Gastrocnemius medialis (tissue), 4 donors: ENCODE results near the gene AQP5. TPM values are rescaled to one million over a fixed set of nuclear protein-coding genes. Genes with fewer than 3 reads are reported as not detected.

Experiments
- ATAC-seq, 2 donors: fragments of 150-250 bp; one replicate each; pipeline ENCODE4 v1.9.1; 2016
- DNase-seq, 2 donors: peaks; one replicate each; pipeline ENCODE4 v3.0.0-alpha.2; 2019
- H3K27ac ChIP-seq, 4 donors: fragments of 200-600 bp; sonication (generic); 1 replicate in 1 of 4; 2 replicates in 3 of 4; pipeline ENCODE4 v1.5.1; 2016 to 2018; ENCODE audit warnings: mild to moderate bottlenecking in 2 of 4, moderate library complexity in 1 of 4
- H3K27me3 ChIP-seq, 3 donors: fragments of 200-600 bp; sonication (generic) in 2 of 3; 1 replicate in 1 of 3; 2 replicates in 2 of 3; pipeline versions ENCODE4 v1.5.1 to v1.6.0; 2016 to 2019; ENCODE audit warnings: mild to moderate bottlenecking in 1 of 3, moderate library complexity in 1 of 3
- H3K36me3 ChIP-seq, 2 donors: fragments of 200-600 bp; sonication (generic) in 1 of 2; one replicate each; pipeline ENCODE4 v1.5.1; 2017 to 2018
- H3K4me1 ChIP-seq, 2 donors: fragments of 200-600 bp; sonication (generic) in 1 of 2; one replicate each; pipeline ENCODE4 v1.5.1; 2016 to 2017; ENCODE audit warnings: mild to moderate bottlenecking in 2 of 2
- H3K4me3 ChIP-seq, 4 donors: fragments of 200-600 bp; sonication (generic) in 3 of 4; 1 replicate in 1 of 4; 2 replicates in 3 of 4; pipeline ENCODE4 v1.5.1; 2016 to 2019; ENCODE audit warnings: mild to moderate bottlenecking in 2 of 4
- H3K9me3 ChIP-seq, 3 donors: fragments of 200-600 bp; sonication (generic) in 2 of 3; 1 replicate in 1 of 3; 2 replicates in 2 of 3; pipeline ENCODE4 v1.5.1; 2016 to 2019
- CTCF ChIP-seq, 5 experiments: fragments of 450-650 bp in 3 of 5; fragments of 200-600 bp in 2 of 5; sonication (generic) in 2 of 5; IDR thresholded peaks in 4 of 5; conservative IDR thresholded peaks in 1 of 5; 1 replicate in 4 of 5; 2 replicates in 1 of 5; pipeline ENCODE4 v1.5.1; 2016 to 2019; ENCODE audit warnings: antibody characterized with exemption in 5 of 5, mild to moderate bottlenecking in 3 of 5, moderate library complexity in 3 of 5
- POLR2A ChIP-seq, 2 donors: fragments of 450-650 bp; IDR thresholded peaks; one replicate each; pipeline ENCODE4 v1.6.1; 2017; ENCODE audit warnings: antibody characterized with exemption in 2 of 2, mild to moderate bottlenecking in 2 of 2, moderate library complexity in 2 of 2
- in situ Hi-C, 4 donors: fragments of 200-750 bp; cut with MboI; loops; one replicate each; pipeline versions ENCODE4 v1.15.0 to v1.8.0; 2017; ENCODE audit warnings: low sequenced_read_pairs in 4 of 4
- intact Hi-C: fragments of 100-400 bp; cut with DNase I; formaldehyde crosslinking; loops from one replicate; pipeline ENCODE4 v1.15.1; 2023; ENCODE audit warnings: low total_unique reads
- total RNA-seq, 4 donors: library from RNA; depleted of rRNA; stranded (reverse); fragments of >200 nt; gene quantifications; one replicate each; pipeline versions ENCODE4 v1.1.0 to v1.2.3, GENCODE V29; 2016

AQP5 gene
- total RNA-seq, 4 donors from 2014 or later: not detected

DNA sequence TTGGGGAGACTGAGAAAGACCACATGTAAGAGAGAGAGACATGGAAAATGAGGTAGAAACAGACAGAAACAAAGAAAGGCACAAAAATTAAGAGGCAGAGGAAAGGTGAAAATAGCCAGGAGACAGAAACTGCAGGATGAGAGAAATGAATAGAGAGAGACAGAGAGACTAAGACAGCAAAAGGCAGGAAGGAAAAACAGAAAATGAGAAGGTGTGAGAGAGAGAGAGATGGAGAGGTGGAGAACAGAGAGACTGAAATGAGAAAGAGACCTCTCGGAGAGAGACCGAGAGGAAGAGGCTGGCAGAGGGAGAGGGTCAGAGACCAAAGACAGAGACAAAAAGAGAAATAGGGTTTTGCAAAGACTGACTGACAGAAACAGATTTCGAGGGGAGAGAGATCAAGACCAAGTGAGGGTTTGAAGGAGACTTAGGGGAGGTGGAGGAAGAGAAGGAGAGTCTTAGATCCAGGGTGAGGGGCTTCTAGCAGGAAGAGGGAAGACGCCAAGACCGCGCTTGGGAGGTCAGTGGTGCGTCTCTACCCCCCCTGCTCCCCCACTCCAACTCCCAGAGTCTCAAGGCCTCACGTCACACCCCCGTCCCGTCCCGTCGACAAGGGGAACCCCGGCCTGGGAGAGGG, 1.1 kb upstream of the AQP5 start:
- intact Hi-C loops: loop anchor here (10.0 kb wide), 1 partner anchor 96 kb away; no protein-coding TSS in a partner anchor
- H3K27me3 ChIP-seq: peaks cover 27 to 37% (median 29%) of the 10 kb centered on the region in 3 donors

DNA sequence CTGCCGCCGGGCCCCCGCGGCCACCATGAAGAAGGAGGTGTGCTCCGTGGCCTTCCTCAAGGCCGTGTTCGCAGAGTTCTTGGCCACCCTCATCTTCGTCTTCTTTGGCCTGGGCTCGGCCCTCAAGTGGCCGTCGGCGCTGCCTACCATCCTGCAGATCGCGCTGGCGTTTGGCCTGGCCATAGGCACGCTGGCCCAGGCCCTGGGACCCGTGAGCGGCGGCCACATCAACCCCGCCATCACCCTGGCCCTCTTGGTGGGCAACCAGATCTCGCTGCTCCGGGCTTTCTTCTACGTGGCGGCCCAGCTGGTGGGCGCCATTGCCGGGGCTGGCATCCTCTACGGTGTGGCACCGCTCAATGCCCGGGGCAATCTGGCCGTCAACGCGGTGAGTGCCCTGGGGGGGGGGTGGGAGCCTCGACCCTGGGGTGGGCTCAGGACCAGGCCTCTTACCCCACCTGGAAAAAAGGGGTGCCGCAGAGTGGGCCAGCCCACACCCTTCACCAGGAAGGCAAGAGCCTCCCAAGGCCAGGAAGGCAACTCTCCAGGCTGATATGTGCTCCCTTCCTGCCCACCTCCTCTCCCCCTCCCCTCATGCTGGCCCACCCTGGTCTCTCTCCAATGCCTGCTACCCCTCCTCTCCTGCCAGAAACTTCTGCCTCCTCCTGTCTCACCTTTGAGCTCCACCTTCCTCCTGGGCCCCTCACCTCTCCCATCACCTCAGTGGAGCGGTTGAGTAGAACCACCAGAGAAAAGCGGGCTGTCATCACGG, 507 bp downstream of the AQP5 start:
- ATAC-seq: no peak
- Histone ChIP-seq H3K36me3 (no peaks in the 10 kb centered on the region), H3K27me3 (peaks cover 21 to 29% (median 26%) of the 10 kb centered on the region in 3 donors), H3K27ac (no peak overlapping the region), H3K4me1 (peaks cover 0 to 1% of the 10 kb centered on the region in 2 donors), H3K9me3 (no peaks in the 10 kb centered on the region), H3K4me3 (no peak overlapping the region)
- no peak for TF ChIP-seq CTCF (IDR thresholded peaks at IDR 0.05 in 4 of 5, conservative IDR thresholded peaks at IDR 0.05 in 1 of 5)
- intact Hi-C loops (loop anchor here (10.0 kb wide), 1 partner anchor 97 kb away; no protein-coding TSS in a partner anchor), in situ Hi-C loops (no loop called here)
- no peak for DNase-seq

More for the DNA sequence above, 1.1 kb upstream of the AQP5 start:
- H3K9me3 ChIP-seq: no peaks in the 10 kb centered on the region
- H3K36me3 ChIP-seq: no peaks in the 10 kb centered on the region
- TF ChIP-seq CTCF (IDR thresholded peaks at IDR 0.05 in 4 of 5, conservative IDR thresholded peaks at IDR 0.05 in 1 of 5) (no peak), POLR2A (IDR thresholded peaks at IDR 0.05) (no peak)
- no peak for ATAC-seq
- H3K4me3 ChIP-seq: no peak overlapping the region
- in situ Hi-C loops: no loop called here
- no peak for DNase-seq
- H3K4me1 ChIP-seq: no peaks in the 10 kb centered on the region
- no peak overlapping the region for H3K27ac ChIP-seq

GRCh38 chr12:49962861-49963765, 1.4 kb downstream of the AQP5 start:
- in situ Hi-C loops: no loop called here
- TF ChIP-seq CTCF (IDR thresholded peaks at IDR 0.05 in 4 of 5, conservative IDR thresholded peaks at IDR 0.05 in 1 of 5): no peak
- TF ChIP-seq POLR2A (IDR thresholded peaks at IDR 0.05): no peak
- peaks cover 21 to 36% (median 32%) of the 10 kb centered on the region in 3 donors for H3K27me3 ChIP-seq

GRCh38 chr12:49963976-49964815, 2.5 kb downstream of the AQP5 start:
- in situ Hi-C loops (no loop called here), intact Hi-C loops (loop anchor here (10.0 kb wide), 1 partner anchor 99 kb away; no protein-coding TSS in a partner anchor)
- peaks cover 21 to 40% (median 38%) of the 10 kb centered on the region in 3 donors for H3K27me3 ChIP-seq
- no peak for TF ChIP-seq CTCF (IDR thresholded peaks at IDR 0.05 in 4 of 5, conservative IDR thresholded peaks at IDR 0.05 in 1 of 5)
- TF ChIP-seq POLR2A (IDR thresholded peaks at IDR 0.05): no peak
- ATAC-seq (no peak), DNase-seq (no peak)
- H3K4me1 ChIP-seq: peaks cover 0 to 5% of the 10 kb centered on the region in 2 donors
- no peak overlapping the region for H3K27ac ChIP-seq
- H3K4me3 ChIP-seq: no peak overlapping the region
- H3K9me3 ChIP-seq: no peaks in the 10 kb centered on the region
- H3K36me3 ChIP-seq: no peaks in the 10 kb centered on the region

More at GRCh38 chr12:49962861-49963765, 1.4 kb downstream of the AQP5 start:
- intact Hi-C loops: loop anchor here (10.0 kb wide), 1 partner anchor 98 kb away; no protein-coding TSS in a partner anchor
- Histone ChIP-seq H3K27ac (no peak overlapping the region), H3K36me3 (no peaks in the 10 kb centered on the region), H3K4me1 (peaks cover 0 to 5% of the 10 kb centered on the region in 2 donors), H3K9me3 (no peaks in the 10 kb centered on the region), H3K4me3 (no peak overlapping the region)
- DNase-seq: no peak
- no peak for ATAC-seq
